Articular chondrocyte of knee joint (primary cell): ENCODE results near the gene ZNF648. TPM values are rescaled to one million over a fixed set of nuclear protein-coding genes. Genes with fewer than 3 reads are reported as not detected.

ENCODE experiments used
- total RNA-seq: library from RNA; depleted of rRNA; stranded (reverse); fragments of >200 nt; gene quantifications from 2 replicates; pipeline ENCODE4 v1.2.3, GENCODE V29; 2012

Gene ZNF648, protein sequence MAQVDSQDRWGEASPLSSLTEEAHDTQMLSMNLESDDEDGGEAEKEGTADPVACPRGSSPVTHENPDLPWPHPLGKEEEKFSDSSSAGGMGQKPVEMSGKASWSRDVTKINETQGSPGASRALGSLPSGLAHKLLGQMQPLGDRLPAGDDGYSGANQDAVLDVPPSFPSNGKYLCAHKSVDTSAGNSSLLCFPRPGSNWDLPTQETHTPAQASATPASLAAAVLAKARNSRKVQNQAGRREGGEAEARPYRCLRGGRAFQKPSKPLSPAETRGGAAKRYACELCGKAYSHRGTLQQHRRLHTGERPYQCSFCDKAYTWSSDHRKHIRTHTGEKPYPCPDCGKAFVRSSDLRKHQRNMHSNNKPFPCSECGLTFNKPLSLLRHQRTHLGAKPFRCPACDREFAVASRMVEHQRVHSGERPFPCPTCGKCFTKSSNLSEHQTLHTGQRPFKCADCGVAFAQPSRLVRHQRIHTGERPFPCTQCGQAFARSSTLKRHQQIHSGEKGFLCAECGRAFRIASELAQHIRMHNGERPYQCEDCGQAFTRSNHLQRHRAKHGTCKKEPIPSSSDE
- total RNA-seq, result 0.22 and 0.26 TPM in 2 replicates

DNA sequence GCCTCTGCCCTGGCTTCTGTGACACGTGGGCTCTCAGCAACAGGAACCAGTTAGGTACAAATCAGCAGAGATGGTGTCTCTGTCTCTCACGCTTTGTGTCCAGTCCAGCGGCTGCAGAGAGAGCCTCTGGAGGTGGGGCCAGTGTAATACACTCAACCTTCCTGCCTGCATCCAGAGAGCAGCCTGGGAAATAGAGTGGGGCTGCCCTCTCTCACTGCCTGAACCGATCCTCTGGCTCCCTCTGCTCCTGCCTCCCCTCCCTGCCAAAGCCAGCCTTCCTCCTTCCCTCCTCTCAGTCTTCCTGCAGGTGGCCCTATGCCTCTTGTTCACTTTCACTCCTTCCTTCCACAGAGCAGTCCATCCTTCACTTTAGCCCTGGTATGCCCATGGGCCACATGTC lies at the start of gene ZNF648:
TSS of gene ZNF648 (minus strand) at position 119 of the 400 bp plus-strand sequence. CDS start 3,702 bp downstream, outside the sequence.

